Liver (tissue), 9 donors: ENCODE results near the gene AFP. TPM values are rescaled to one million over a fixed set of nuclear protein-coding genes. Genes with fewer than 3 reads are reported as not detected.

Source experiments
- DNase-seq: peaks from one replicate; pipeline ENCODE4 v3.0.0-alpha.2; 2017; ENCODE audit warnings: low spot score
- H3K27ac ChIP-seq, 2 donors: one replicate each; pipeline ENCODE4 v1.7.0; 2013; ENCODE audit warnings: inconsistent platforms in 2 of 2, low read length in 2 of 2, control low read depth in 1 of 2, low read depth in 1 of 2, mild to moderate bottlenecking in 1 of 2
- H3K27me3 ChIP-seq, 4 donors: one replicate each; pipeline versions ENCODE4 v1.6.1 to v1.7.0; 2013; ENCODE audit warnings: low read length in 3 of 4, inconsistent platforms in 1 of 4, mild to moderate bottlenecking in 1 of 4, moderate library complexity in 1 of 4; ENCODE audit not compliant: control insufficient read depth in 4 of 4, insufficient read depth in 4 of 4
- H3K36me3 ChIP-seq, 4 donors: one replicate each; pipeline versions ENCODE4 v1.6.1 to v1.7.0; 2013; ENCODE audit warnings: low read length in 3 of 4, mild to moderate bottlenecking in 3 of 4, low read depth in 1 of 4, moderate library complexity in 1 of 4; ENCODE audit not compliant: control insufficient read depth in 4 of 4, insufficient read depth in 3 of 4
- H3K4me1 ChIP-seq, 4 donors: one replicate each; pipeline versions ENCODE4 v1.6.1 to v1.7.0; 2013; ENCODE audit warnings: low read length in 3 of 4, mild to moderate bottlenecking in 3 of 4, moderate library complexity in 1 of 4; ENCODE audit not compliant: control insufficient read depth in 4 of 4, insufficient read depth in 4 of 4
- H3K4me3 ChIP-seq, 3 donors: one replicate each; pipeline versions ENCODE4 v1.6.1 to v1.7.0; 2013; ENCODE audit warnings: low read length in 3 of 3, control low read depth in 1 of 3, low read depth in 1 of 3, mild to moderate bottlenecking in 1 of 3
- H3K9ac ChIP-seq, 2 donors: one replicate each; pipeline ENCODE4 v1.7.0; 2013; ENCODE audit warnings: low read length in 2 of 2, mild to moderate bottlenecking in 2 of 2, moderate library complexity in 2 of 2, control low read depth in 1 of 2, low read depth in 1 of 2
- H3K9me3 ChIP-seq, 4 donors: one replicate each; pipeline versions ENCODE4 v1.6.1 to v1.7.0; 2013; ENCODE audit warnings: low read length in 3 of 4; ENCODE audit not compliant: control insufficient read depth in 4 of 4
- EGR1 ChIP-seq, 2 donors: IDR thresholded peaks; 2 replicates each; pipeline ENCODE4 v1.6.1; 2016 to 2018; ENCODE audit warnings: antibody characterized with exemption in 2 of 2, low read depth in 2 of 2
- FOXA1 ChIP-seq: IDR thresholded peaks from 2 replicates; pipeline ENCODE4 v1.6.1; 2016; ENCODE audit warnings: antibody characterized with exemption
- FOXA2 ChIP-seq: IDR thresholded peaks from 2 replicates; pipeline ENCODE4 v1.6.1; 2016; ENCODE audit warnings: antibody characterized with exemption
- GABPA ChIP-seq, 2 donors: IDR thresholded peaks in 1 of 2; conservative IDR thresholded peaks in 1 of 2; 2 replicates each; pipeline ENCODE4 v1.6.1; 2016; ENCODE audit warnings: antibody characterized with exemption in 2 of 2, mild to moderate bottlenecking in 1 of 2, moderate library complexity in 1 of 2
- HNF4A ChIP-seq, 2 donors: conservative IDR thresholded peaks; 2 replicates each; pipeline ENCODE4 v1.6.1; 2016; ENCODE audit warnings: antibody characterized with exemption in 2 of 2, mild to moderate bottlenecking in 2 of 2
- HNF4G ChIP-seq: IDR thresholded peaks from 2 replicates; pipeline ENCODE4 v1.6.1; 2016; ENCODE audit warnings: antibody characterized with exemption
- JUND ChIP-seq, 2 donors: IDR thresholded peaks; 2 replicates each; pipeline ENCODE4 v1.6.1; 2016; ENCODE audit warnings: antibody characterized with exemption in 2 of 2
- NR2F2 ChIP-seq: IDR thresholded peaks from 2 replicates; pipeline ENCODE4 v1.6.1; 2016; ENCODE audit warnings: antibody characterized with exemption
- RAD21 ChIP-seq, 2 donors: IDR thresholded peaks; 2 replicates each; pipeline ENCODE4 v1.6.1; 2016; ENCODE audit warnings: antibody characterized with exemption in 2 of 2, mild to moderate bottlenecking in 2 of 2
- RXRA ChIP-seq, 2 donors: IDR thresholded peaks; 2 replicates each; pipeline ENCODE4 v1.6.1; 2017 to 2018; ENCODE audit warnings: antibody characterized with exemption in 2 of 2, mild to moderate bottlenecking in 1 of 2
- SP1 ChIP-seq: IDR thresholded peaks from 2 replicates; pipeline ENCODE4 v1.6.1; 2018; ENCODE audit warnings: antibody characterized with exemption, mild to moderate bottlenecking
- TAF1 ChIP-seq: conservative IDR thresholded peaks from 2 replicates; pipeline ENCODE4 v1.6.1; 2016; ENCODE audit warnings: antibody characterized with exemption, mild to moderate bottlenecking
- YY1 ChIP-seq: IDR thresholded peaks from 2 replicates; pipeline ENCODE4 v1.6.1; 2016; ENCODE audit warnings: antibody characterized with exemption, mild to moderate bottlenecking
- WGBS: extraction: QIAGEN DNeasy Blood & Tissue Kit; methylation state at CpG from one replicate; pipeline ENCODE4 v1.1.7; 2013; 5-methylcytosine and 5-hydroxymethylcytosine counted together
- polyA plus RNA-seq, 2 donors: library from polyadenylated mRNA; stranded (reverse) in 1 of 2; unstranded in 1 of 2; fragments of 200-250 nt in 1 of 2; fragments of >200 nt in 1 of 2; fragmentation: Nextera tagmentation in 1 of 2; extraction: Ambion mirVana in 1 of 2; gene quantifications; one replicate each; pipeline versions ENCODE4 v1.2.1 to v1.2.3, GENCODE V29; 2013 to 2015
- total RNA-seq, 2 donors: library from RNA; depleted of rRNA; stranded (reverse); fragments of >200 nt; gene quantifications; one replicate each; pipeline ENCODE4 v1.2.3, GENCODE V29; 2014
- TF ChIP-seq, protein P1 (sequence below): IDR thresholded peaks from 2 replicates; pipeline ENCODE4 v1.6.1; 2016; ENCODE audit warnings: antibody characterized with exemption
- TF ChIP-seq, protein P2 (sequence below): fragments of 150-350 bp; IDR thresholded peaks from 2 replicates; pipeline ENCODE4 v1.5.1; 2017; ENCODE audit warnings: improper control_type of control experiment, low read depth, low read length; ENCODE audit not compliant: missing input control
- TF ChIP-seq, protein P3 (sequence below): IDR thresholded peaks from 2 replicates; pipeline ENCODE4 v1.6.1; 2016; ENCODE audit warnings: antibody characterized with exemption
- TF ChIP-seq, protein P4 (sequence below): IDR thresholded peaks from 2 replicates; pipeline ENCODE4 v1.6.1; 2016; ENCODE audit warnings: antibody characterized with exemption
- TF ChIP-seq, protein P5 (sequence below): IDR thresholded peaks from 2 replicates; pipeline ENCODE4 v1.6.1; 2016; ENCODE audit warnings: antibody characterized with exemption, mild to moderate bottlenecking
- donor health status: healthy.
- donor health status: healthy.
- donor health status: healthy.
- donor health status: healthy.
- donor health status: healthy.

AFP gene
- total and polyA plus RNA-seq, 4 donors = 1.0 to 3,875 (median 5.7) TPM

DNA sequence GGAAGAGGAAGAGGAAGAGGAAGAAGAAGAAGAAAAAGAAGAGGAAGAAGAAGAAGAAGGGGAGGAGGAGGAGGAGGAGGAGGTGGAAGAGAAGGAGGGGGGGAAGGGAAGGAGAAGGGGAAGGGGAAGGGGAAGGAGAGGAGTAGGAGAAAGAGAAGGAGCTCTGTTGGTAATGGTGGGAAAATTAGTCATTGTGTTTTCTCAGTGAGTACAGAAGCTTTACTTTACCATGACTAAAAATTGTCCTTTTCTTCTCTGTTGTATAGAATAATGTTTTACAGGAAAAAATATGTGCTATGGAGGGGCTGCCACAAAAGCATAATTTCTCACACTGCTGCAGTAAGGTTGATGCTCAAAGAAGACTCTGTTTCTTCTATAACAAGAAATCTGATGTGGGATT, 49.6 kb downstream of the AFP start:
- Histone ChIP-seq H3K27me3 (no peaks in the 10 kb centered on the region), H3K36me3 (peaks cover 3 to 42% (median 20%) of the 10 kb centered on the region in 4 donors), H3K4me1 (peaks cover 3 to 44% (median 18%) of the 10 kb centered on the region in 4 donors), H3K9ac (no peak overlapping the region), H3K9me3 (no peaks in the 10 kb centered on the region), H3K27ac (peak overlapping the region in 1 of 2 donors; percentile 24), H3K4me3 (no peak overlapping the region)
- TF ChIP-seq TAF1 (no peak), HNF4A (conservative IDR thresholded peaks at IDR 0.05) (no peak), YY1 (no peak), GABPA (IDR thresholded peaks at IDR 0.05 in 1 of 2, conservative IDR thresholded peaks at IDR 0.05 in 1 of 2) (no peak), EGR1 (IDR thresholded peaks at IDR 0.05; ENCODE audit: low read depth in 2 of 2) (no peak), SP1 (no peak), RAD21 (IDR thresholded peaks at IDR 0.05) (no peak), RXRA (IDR thresholded peaks at IDR 0.05) (no peak), FOXA2 (no peak), NR2F2 (no peak), FOXA1 (no peak), JUND (IDR thresholded peaks at IDR 0.05) (no peak)
- TF ChIP-seq, protein P1, sequence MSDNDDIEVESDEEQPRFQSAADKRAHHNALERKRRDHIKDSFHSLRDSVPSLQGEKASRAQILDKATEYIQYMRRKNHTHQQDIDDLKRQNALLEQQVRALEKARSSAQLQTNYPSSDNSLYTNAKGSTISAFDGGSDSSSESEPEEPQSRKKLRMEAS = no peak
- TF ChIP-seq, protein P2, sequence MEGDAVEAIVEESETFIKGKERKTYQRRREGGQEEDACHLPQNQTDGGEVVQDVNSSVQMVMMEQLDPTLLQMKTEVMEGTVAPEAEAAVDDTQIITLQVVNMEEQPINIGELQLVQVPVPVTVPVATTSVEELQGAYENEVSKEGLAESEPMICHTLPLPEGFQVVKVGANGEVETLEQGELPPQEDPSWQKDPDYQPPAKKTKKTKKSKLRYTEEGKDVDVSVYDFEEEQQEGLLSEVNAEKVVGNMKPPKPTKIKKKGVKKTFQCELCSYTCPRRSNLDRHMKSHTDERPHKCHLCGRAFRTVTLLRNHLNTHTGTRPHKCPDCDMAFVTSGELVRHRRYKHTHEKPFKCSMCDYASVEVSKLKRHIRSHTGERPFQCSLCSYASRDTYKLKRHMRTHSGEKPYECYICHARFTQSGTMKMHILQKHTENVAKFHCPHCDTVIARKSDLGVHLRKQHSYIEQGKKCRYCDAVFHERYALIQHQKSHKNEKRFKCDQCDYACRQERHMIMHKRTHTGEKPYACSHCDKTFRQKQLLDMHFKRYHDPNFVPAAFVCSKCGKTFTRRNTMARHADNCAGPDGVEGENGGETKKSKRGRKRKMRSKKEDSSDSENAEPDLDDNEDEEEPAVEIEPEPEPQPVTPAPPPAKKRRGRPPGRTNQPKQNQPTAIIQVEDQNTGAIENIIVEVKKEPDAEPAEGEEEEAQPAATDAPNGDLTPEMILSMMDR = no peak
- TF ChIP-seq, protein P3, sequence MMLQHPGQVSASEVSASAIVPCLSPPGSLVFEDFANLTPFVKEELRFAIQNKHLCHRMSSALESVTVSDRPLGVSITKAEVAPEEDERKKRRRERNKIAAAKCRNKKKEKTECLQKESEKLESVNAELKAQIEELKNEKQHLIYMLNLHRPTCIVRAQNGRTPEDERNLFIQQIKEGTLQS = no peak
- TF ChIP-seq, protein P4, sequence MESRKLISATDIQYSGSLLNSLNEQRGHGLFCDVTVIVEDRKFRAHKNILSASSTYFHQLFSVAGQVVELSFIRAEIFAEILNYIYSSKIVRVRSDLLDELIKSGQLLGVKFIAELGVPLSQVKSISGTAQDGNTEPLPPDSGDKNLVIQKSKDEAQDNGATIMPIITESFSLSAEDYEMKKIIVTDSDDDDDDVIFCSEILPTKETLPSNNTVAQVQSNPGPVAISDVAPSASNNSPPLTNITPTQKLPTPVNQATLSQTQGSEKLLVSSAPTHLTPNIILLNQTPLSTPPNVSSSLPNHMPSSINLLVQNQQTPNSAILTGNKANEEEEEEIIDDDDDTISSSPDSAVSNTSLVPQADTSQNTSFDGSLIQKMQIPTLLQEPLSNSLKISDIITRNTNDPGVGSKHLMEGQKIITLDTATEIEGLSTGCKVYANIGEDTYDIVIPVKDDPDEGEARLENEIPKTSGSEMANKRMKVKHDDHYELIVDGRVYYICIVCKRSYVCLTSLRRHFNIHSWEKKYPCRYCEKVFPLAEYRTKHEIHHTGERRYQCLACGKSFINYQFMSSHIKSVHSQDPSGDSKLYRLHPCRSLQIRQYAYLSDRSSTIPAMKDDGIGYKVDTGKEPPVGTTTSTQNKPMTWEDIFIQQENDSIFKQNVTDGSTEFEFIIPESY = no peak
- TF ChIP-seq, protein P5, sequence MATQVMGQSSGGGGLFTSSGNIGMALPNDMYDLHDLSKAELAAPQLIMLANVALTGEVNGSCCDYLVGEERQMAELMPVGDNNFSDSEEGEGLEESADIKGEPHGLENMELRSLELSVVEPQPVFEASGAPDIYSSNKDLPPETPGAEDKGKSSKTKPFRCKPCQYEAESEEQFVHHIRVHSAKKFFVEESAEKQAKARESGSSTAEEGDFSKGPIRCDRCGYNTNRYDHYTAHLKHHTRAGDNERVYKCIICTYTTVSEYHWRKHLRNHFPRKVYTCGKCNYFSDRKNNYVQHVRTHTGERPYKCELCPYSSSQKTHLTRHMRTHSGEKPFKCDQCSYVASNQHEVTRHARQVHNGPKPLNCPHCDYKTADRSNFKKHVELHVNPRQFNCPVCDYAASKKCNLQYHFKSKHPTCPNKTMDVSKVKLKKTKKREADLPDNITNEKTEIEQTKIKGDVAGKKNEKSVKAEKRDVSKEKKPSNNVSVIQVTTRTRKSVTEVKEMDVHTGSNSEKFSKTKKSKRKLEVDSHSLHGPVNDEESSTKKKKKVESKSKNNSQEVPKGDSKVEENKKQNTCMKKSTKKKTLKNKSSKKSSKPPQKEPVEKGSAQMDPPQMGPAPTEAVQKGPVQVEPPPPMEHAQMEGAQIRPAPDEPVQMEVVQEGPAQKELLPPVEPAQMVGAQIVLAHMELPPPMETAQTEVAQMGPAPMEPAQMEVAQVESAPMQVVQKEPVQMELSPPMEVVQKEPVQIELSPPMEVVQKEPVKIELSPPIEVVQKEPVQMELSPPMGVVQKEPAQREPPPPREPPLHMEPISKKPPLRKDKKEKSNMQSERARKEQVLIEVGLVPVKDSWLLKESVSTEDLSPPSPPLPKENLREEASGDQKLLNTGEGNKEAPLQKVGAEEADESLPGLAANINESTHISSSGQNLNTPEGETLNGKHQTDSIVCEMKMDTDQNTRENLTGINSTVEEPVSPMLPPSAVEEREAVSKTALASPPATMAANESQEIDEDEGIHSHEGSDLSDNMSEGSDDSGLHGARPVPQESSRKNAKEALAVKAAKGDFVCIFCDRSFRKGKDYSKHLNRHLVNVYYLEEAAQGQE = no peak
- no peak for DNase-seq

DNA sequence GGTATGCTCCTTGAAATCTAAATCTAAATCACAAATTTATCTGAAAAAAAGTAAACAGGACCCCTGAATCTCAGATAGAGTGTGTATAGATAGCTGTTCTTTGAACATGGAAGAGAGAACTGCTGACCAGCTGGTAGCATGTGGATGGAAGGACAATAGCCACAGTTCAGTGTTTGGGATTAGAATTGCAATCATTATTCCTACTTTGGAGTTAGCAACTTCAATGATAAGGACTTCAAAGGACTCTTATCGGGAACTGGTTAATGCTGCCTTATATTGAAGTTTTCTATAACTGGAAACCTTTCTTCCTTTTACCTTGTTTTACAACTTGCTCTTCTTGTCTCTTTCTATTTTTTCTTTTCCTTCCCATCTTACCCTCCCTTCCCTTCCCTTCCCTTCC, 50.5 kb downstream of the AFP start:
- H3K27me3 ChIP-seq = no peaks in the 10 kb centered on the region
- no peak overlapping the region for H3K9ac ChIP-seq
- H3K36me3 ChIP-seq = peaks cover 5 to 49% (median 23%) of the 10 kb centered on the region in 4 donors
- peak overlapping the region in 1 of 2 donors; percentile 19 for H3K27ac ChIP-seq
- no peak for DNase-seq
- 48% methylated on average over 1 of the region's 1 CpG for WGBS
- TF ChIP-seq SP1 = no peak
- TF ChIP-seq YY1 = no peak
- TF ChIP-seq, protein P1 = no peak
- TF ChIP-seq HNF4G = no peak
- TF ChIP-seq, protein P2 = no peak
- no peak for TF ChIP-seq FOXA1
- TF ChIP-seq, protein P4 = no peak
- no peak for TF ChIP-seq NR2F2
- TF ChIP-seq JUND (IDR thresholded peaks at IDR 0.05) = no peak
- no peaks in the 10 kb centered on the region for H3K9me3 ChIP-seq
- peaks cover 3 to 39% (median 16%) of the 10 kb centered on the region in 4 donors for H3K4me1 ChIP-seq
- no peak overlapping the region for H3K4me3 ChIP-seq
